Endodermal cell (in vitro differentiated cells): ENCODE measurements around the gene FOXK2. TPM values are rescaled to one million over a fixed set of nuclear protein-coding genes. Genes with fewer than 3 reads are reported as not detected.

Source experiments
- DNase-seq: peaks from one replicate; pipeline ENCODE4 v3.0.0-alpha.2; 2017
- H3K27ac ChIP-seq: 2 replicates; pipeline ENCODE4 v1.5.1; 2013; ENCODE audit warnings: mild to moderate bottlenecking, low read depth, low read length, moderate library complexity
- H3K27me3 ChIP-seq: 2 replicates; pipeline ENCODE4 v1.6.1; 2013; ENCODE audit warnings: mild to moderate bottlenecking, low read length, moderate library complexity; ENCODE audit not compliant: insufficient read depth, control insufficient read depth, poor library complexity, severe bottlenecking
- H3K36me3 ChIP-seq: 2 replicates; pipeline ENCODE4 v1.7.0; 2013; ENCODE audit warnings: mild to moderate bottlenecking, low read length, moderate library complexity; ENCODE audit not compliant: control insufficient read depth, insufficient read depth
- H3K4me1 ChIP-seq: one replicate; pipeline ENCODE4 v1.7.0; 2013; ENCODE audit warnings: low read length; ENCODE audit not compliant: control insufficient read depth, insufficient read depth
- H3K4me3 ChIP-seq: 2 replicates; pipeline ENCODE4 v1.5.1; 2013; ENCODE audit warnings: mild to moderate bottlenecking, low read length, moderate library complexity
- H3K9ac ChIP-seq: 2 replicates; pipeline ENCODE4 v1.6.1; 2013; ENCODE audit warnings: mild to moderate bottlenecking, low read length, moderate library complexity; ENCODE audit not compliant: poor library complexity, severe bottlenecking; ENCODE audit errors: extremely low read depth
- H3K9me3 ChIP-seq: 2 replicates; pipeline ENCODE4 v1.6.1; 2013; ENCODE audit warnings: mild to moderate bottlenecking, low read length, moderate library complexity; ENCODE audit not compliant: control insufficient read depth
- H3K27ac Mint-ChIP-seq: 2 replicates; pipeline ENCODE4 v1.8.0; 2020; ENCODE audit warnings: mixed read lengths
- H3K27me3 Mint-ChIP-seq: 2 replicates; pipeline ENCODE4 v1.8.0; 2021; ENCODE audit warnings: mild to moderate bottlenecking, mixed read lengths; ENCODE audit not compliant: insufficient read depth
- H3K36me3 Mint-ChIP-seq: 2 replicates; pipeline ENCODE4 v1.8.0; 2020; ENCODE audit warnings: low read depth, mixed read lengths
- H3K4me1 Mint-ChIP-seq: 2 replicates; pipeline ENCODE4 v1.8.0; 2020; ENCODE audit warnings: mixed read lengths
- H3K4me3 Mint-ChIP-seq: 2 replicates; pipeline ENCODE4 v1.8.0; 2020; ENCODE audit warnings: mild to moderate bottlenecking, moderate library complexity, mixed read lengths
- H3K9me3 Mint-ChIP-seq: 2 replicates; pipeline ENCODE4 v1.8.0; 2020; ENCODE audit warnings: mild to moderate bottlenecking, mixed read lengths
- CTCF ChIP-seq: fragments of 200-600 bp; sonication (generic); conservative IDR thresholded peaks from 2 replicates; pipeline ENCODE4 v1.5.0; 2021; ENCODE audit warnings: antibody characterized with exemption, mild to moderate bottlenecking
- WGBS, 2 experiments: methylation state at CpG; one replicate each; pipeline versions ENCODE4 v1.1.5 to v1.1.7; 2013; ENCODE audit warnings: missing lambda C conversion rate in 2 of 2, mixed read lengths in 1 of 2; ENCODE audit not compliant: insufficient coverage in 1 of 2, insufficient read length in 1 of 2; 5-methylcytosine and 5-hydroxymethylcytosine counted together
- total RNA-seq, 2 donors: library from RNA; stranded (reverse); fragmentation: NEBNext Ultra II Directional in 1 of 2; extraction: Animal tissue kit (Norgen Biotek cat#: 25700) in 1 of 2; gene quantifications; 2 replicates in 1 of 2; 3 replicates in 1 of 2; pipeline ENCODE4 v1.2.1, GENCODE V29; 2021

FOXK2 gene
- total RNA-seq, 2 donors from 2014 or later, result 67.2 to 68.1 TPM

GRCh38 chr17:82519971-82520903 lies 705 bp downstream of the FOXK2 start:
- Histone ChIP-seq H3K27me3 (no peaks in the 10 kb centered on the region), H3K4me3 (peak overlapping the region; percentile 86), H3K4me1 (no peaks in the 10 kb centered on the region), H3K36me3 (peaks cover 9% of the 10 kb centered on the region), H3K27ac (no peak overlapping the region), H3K9me3 (no peaks in the 10 kb centered on the region), H3K9ac (peak overlapping the region; percentile 50)
- peak; percentile 71 for DNase-seq
- Mint-ChIP-seq H3K27ac (peak overlapping the region; percentile 81), H3K4me1 (peaks cover 3% of the 10 kb centered on the region), H3K27me3 (no peaks in the 10 kb centered on the region), H3K4me3 (peak overlapping the region; percentile 76), H3K9me3 (no peaks in the 10 kb centered on the region), H3K36me3 (peaks cover 11% of the 10 kb centered on the region)
- 1 to 2% methylated on average over 24 to 94 of the region's 94 CpGs for whole genome bisulfite sequencing, 2 experiments
- TF ChIP-seq CTCF, result no peak

- TF ChIP-seq CTCF, result no peak
- no peak overlapping the region for H3K4me3 ChIP-seq
- peaks cover 7% of the 10 kb centered on the region for H3K4me1 Mint-ChIP-seq
- peak overlapping the region; percentile 82 for H3K27ac Mint-ChIP-seq
- no peaks in the 10 kb centered on the region for H3K4me1 ChIP-seq
- DNase-seq, result no peak
- H3K27me3 ChIP-seq, result no peaks in the 10 kb centered on the region
- H3K27ac ChIP-seq, result no peak overlapping the region
- no peaks in the 10 kb centered on the region for H3K9me3 ChIP-seq
- no peaks in the 10 kb centered on the region for H3K27me3 Mint-ChIP-seq
- H3K9me3 Mint-ChIP-seq, result no peaks in the 10 kb centered on the region
- peaks cover 15% of the 10 kb centered on the region for H3K36me3 ChIP-seq
- H3K4me3 Mint-ChIP-seq, result no peak overlapping the region
- 92 to 100% methylated on average over 2 to 4 of the region's 4 CpGs for WGBS, 2 experiments
- peaks cover 13% of the 10 kb centered on the region for H3K36me3 Mint-ChIP-seq
- no peak overlapping the region for H3K9ac ChIP-seq
These were observed 5.0 kb downstream of the FOXK2 start for GRCh38 chr17:82524540-82524939.

- Histone ChIP-seq H3K27me3 (no peaks in the 10 kb centered on the region), H3K36me3 (peaks cover 15% of the 10 kb centered on the region), H3K9ac (no peak overlapping the region), H3K4me3 (no peak overlapping the region), H3K27ac (no peak overlapping the region), H3K4me1 (no peaks in the 10 kb centered on the region), H3K9me3 (no peaks in the 10 kb centered on the region)
- TF ChIP-seq CTCF, result no peak
- H3K27me3 Mint-ChIP-seq, result no peaks in the 10 kb centered on the region
- H3K4me3 Mint-ChIP-seq, result no peak overlapping the region
- peaks cover 15% of the 10 kb centered on the region for H3K36me3 Mint-ChIP-seq
- no peak for DNase-seq
- H3K4me1 Mint-ChIP-seq, result peaks cover 7% of the 10 kb centered on the region
- H3K9me3 Mint-ChIP-seq, result no peaks in the 10 kb centered on the region
- H3K27ac Mint-ChIP-seq, result no peak overlapping the region
- 97 to 98% methylated on average over 4 of the region's 4 CpGs for WGBS, 2 experiments
These were observed 6.2 kb downstream of the FOXK2 start for GRCh38 chr17:82525712-82526111.
